Fibroblast of skin of right biceps (primary cell): ENCODE results near the gene CCDC160.
"Not testable (repeated sequence)": the region's sequence is repeated elsewhere in the genome, so short reads cannot be mapped to it uniquely, and the experiment has no call there.

Source experiments
- DNase-seq: peaks from one replicate; pipeline ENCODE4 v3.0.0-alpha.2; 2013

The CCDC160 gene

DNA sequence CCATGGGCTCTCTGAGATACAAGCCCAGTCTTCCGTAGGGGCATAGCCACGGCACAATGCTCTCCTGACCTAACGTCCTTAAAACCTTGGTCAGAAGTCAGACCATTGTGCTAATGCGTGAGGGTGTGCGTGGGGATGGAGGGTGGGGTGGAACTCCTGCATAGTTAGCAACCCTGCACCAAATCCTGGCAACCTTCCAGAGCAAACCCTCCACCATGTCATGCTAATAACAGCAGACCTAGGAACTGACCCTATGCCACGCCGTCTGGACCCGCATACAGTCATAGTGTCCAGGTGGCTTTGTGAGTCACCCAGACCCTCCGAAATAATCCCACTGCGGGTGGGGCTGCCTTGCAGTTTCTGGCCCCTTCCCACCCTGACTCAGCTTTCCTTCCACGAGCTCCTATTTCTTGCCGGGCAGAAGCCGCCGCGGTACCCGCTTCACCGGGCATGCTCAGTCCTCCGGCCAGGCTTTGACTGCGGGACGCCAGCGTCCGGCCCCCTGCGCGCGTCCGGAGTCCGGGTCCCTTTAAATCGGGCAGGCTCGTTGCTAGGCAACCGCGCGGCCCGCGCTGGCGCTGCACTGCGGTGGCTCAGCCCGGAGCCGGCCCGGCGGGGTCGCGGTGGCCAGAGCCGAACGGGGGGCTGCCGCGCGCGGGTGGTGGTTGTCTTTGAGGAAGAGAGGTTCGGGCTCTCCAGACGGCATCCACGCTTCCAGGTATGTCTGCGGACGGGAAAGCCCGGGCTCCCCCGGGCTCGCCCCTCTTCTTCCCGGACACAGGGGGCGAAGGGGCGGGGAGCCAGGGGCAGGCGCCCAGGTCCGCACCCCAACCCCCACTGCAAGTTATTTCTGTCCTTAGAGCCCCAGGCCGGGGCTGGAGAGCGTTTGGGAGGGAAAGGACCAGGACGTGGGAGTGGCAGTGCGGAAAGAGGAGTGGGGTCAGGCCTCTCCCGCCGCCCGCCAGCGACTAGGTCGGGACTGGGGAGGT, at the start of gene CCDC160:
TSS of gene CCDC160 (plus strand) at position 557 of the 989 bp plus-strand sequence. CDS start 7,619 bp downstream, outside the sequence.
- peak; percentile 4 for DNase-seq

DNA sequence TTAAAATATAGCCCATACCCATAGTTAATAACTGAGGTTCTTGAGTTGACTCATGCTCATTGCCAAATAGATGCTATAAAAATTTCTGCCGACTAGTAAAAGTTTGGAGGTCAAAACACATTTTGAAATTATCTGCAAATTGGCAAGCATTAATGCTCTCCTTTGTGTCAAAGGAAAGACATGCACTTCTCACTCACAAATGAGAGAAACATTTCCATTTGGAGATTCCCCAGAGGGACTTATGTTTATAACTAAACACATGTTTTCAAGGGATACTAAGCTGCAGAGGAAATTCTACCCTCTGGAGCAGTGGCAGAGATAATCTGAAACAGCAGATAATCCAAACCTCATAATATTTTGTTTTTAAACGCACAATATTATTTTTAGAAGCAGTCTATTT, 45.7 kb upstream of the CCDC160 start:
- no peak for DNase-seq

DNA sequence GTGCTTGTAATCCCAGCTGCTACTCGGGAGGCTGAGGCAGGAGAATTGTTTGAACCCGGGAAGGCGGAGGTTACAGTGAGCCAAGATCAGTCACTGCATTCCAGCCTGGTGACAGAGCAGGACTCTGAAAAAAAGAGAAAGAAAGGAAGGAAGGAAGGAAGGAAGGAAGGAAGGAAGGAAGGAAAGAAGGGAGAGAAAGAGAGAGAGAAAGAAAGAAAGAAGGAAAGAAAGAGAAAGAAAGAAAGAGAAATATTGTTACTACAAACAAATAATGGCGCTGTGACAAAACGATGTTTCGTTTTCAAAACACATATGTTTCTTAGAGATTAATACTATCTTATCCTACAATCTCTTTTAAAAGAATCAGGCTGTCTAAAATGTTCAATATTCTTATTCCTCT, 42.1 kb upstream of the CCDC160 start:
- no peak for DNase-seq

DNA sequence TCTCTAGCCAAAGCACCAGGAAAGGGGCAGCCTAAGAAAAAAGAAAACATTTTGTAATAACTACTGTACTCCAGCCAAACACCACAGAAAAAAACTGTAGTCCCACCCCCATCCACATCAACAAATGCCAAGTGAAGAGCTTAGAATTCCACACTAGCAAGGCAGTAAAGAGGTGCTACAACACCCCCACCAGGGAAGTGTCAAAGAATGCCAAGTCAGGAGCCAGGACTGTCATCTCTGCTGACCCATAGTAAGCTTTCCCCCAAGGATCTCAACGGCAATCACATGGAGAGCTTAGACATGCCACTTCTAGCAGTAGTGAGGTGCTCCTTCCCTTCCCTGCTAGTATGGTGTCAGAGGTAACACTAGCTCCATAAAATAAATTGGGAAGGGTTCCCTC, 34.4 kb upstream of the CCDC160 start:
- DNase-seq: no peak

DNA sequence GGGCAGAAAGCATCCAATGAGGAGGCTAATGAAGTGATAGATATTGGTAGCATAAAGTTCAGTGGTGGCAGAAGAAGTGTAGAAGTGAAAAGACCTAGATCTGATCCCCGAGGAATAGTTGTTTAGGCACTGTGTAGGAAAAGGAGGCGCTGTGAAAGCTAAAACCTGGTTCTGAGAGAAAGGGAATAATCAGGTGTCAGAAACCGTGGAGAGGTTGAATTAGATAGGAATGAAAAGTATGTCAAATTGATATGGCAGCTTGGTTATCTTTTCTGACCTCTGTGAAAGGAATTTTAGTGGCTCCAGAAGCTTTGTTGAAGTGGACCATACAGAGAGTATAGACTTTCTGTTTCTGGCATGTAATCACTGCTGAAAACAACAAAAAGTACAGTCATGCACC, 30.8 kb upstream of the CCDC160 start:
- no peak for DNase-seq

DNA sequence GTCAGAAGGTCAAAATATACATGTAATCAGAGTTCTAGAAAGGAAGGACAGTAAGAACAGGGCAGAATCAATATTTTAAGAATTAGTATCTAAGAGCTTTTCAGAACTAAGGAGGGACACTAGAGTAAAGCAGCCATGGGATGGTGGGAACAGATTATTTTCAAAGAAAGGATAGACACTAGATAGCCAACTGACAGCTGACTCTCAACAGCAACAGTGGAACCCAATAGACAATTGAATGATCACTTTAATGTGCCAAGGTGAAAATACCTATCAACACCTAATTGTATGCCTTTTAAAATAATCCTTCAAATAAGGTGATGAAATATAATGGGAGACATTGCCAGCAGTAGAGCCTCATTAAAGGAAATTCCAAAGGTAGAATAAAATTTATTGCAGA, 26.5 kb upstream of the CCDC160 start:
- no peak for DNase-seq

DNA sequence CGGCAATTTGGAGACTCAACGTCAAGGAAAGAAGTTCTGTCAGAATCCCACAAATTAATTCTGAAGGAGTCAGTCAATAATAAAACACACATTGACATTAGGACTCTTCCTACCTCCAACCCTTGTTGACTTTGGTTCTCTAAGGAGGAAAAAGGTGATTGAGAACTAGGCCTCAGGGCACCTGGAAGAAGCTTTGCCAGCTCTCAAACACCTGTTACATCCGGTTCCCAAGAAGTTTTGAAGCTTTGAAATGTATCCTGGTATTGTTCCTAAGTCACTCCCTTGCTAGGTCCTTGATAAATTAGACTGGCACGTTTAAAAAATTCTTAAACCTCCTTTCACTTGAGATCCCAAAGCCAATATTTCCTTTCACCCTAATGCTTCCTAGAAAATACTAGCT, 1.7 kb upstream of the CCDC160 start:
- no peak for DNase-seq

DNA sequence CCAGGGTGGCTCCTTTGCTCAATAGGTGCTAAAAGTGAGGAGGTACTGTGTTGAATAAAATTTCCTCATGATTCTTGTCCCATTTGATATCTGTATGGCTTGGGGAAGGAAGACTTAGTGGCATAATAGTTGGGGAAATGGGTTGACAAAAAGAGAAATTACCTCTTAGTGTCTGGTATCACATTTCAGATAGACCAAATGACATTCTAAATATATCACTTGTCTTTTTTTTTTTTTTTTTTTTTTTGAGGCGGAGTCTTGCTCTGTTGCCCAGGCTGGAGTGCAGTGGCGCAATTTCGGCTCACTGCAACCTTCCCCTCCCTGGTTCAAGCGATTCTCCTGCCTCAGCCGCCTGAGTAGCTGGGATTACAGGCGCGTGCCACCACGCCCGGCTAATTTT, 1.2 kb downstream of the CCDC160 start:
- DNase-seq: not testable (repeated sequence)

DNA sequence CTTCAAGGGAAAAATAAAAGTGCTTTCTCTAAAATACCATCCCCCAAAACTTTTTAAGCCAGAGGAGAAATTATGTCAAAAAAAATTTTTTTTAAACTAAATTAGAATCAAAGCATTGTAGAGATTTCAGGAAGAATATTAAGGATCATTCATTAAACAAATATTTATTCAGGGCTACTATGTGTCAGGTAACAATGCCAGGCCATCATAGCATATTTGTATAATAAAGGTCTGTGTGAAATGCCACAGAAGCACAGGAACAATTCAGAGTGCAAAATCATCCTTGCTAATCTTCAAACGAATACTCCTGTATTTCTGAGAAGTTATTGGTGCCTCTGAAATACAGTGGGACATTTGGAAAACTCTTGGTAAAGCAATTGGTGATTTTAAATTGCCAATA, 2.0 kb downstream of the CCDC160 start:
- DNase-seq: no peak

DNA sequence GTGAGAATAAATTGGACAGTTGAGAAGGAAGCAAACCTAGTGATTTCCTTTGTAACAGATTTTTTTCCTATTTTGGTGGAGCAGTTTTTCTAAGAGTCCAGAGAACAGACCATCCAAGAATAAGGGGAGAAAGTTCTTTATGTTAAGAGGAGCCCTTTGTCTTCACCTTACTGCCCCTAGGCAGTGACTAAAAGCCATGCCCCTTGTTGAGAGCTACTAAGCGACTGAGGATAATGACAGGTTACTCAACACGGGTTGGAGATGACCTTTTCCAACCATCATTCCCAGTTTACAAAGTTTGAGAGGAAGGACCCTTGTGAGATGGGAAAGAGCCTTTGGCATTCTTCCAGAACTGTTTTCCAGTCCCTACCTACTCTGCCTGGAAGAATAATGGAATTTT, 3.2 kb downstream of the CCDC160 start:
- DNase-seq: no peak

DNA sequence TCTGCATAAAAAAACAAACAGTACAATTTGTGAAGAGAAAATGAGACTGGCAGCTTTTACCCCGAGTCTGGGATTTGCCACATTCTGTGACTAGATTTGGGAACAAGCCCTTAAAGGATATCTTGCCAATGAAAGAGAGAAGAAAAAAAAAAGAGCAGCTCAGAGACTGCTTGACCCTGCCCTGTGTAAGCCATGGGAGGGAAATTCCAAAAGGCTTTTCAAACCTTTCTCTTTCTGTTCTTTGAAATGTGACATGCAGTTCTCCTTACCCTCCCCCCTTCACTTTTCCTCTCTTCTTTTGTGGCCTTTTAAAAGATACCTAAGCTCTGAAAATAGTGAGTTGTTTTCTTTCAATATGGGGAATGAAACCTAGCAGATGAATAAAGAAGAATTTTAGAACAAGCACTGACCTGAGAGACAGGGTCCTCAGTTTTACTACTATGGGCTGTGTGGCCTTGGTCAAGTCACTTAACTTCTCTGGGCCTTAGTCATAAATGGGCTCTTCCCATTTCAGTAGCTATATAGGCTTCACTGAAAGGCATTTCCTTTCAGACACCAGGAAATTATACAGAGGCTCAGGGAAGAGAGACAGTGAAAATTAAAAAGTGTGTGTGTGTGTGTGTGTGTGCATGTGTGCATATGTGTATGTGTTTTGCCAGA, 5.1 kb downstream of the CCDC160 start:
- no peak for DNase-seq

DNA sequence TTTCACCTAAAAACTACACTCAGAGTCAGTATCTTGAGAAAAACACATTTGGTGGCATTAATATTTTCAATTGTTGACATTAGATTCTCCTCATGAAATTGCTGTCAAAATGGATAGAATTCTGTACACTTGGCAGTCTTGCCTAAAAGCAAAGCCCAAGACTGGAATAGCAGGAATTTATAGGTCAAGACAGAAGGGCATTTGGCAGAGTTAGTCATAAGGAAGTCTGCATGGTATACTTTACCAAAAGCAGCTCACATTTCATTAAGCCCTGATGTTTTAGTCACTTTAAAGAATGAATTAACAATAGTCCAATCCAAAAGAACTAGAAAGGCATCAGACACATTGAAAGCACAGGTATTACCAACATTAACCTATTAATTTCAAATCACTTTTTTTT, 7.1 kb downstream of the CCDC160 start:
- peak; percentile 0 for DNase-seq

DNA sequence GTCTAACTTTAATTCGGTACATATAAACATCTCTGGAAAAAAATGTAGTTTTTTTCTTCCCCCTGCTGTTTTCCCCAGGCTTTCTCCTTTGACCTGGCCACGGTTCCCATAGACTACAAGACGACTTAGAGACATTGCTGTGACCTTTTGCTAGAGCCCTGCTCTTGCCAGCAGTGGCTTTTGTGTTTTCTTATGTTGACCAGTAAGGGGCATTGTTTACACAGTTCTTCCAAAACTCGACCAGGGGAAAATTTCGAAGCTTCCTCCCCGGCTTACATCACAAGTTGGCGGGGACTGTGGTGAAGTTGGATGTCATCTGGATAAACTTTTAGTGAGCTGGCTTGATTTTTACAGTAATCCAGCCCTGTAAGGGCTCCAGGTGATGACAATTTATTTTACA, 9.3 kb downstream of the CCDC160 start:
- no peak for DNase-seq

DNA sequence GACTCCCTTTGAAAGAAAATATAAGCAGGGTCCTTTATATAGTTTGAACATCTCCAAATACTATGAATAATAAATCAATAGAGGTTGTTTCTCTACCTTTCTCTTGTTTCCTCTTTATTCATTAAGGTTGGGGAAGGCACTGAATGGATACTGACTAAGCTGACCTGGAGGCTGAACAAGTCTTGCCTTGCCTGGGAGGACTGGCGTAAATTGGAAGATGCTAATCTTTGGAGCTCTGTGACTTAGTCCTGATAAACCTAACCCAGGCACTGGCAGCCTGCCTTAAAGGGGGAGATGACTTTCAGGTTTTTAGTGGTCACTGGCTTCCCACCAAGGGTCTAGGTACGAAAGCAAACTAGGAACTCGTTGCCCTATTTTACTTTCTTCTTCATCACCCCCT, 10.5 kb downstream of the CCDC160 start:
- DNase-seq: no peak

DNA sequence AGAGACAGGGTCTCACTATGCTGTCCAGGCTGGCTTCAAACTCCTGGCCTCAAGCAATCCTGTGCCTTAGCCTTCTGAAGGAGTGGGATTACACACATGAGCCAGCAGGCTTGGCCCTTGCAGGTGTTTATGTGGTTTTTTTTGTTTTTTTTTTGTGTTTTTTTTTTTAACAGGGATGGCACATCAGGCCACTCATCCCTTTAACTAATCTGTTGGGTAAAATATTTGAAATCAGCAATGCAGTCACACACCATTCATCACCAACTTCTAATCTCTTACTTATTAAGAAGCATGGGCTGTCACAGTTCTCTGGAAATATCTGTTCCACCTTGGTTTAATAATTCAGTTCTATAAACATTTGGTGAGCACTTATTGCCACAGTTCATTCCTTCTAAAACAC, 12.3 kb downstream of the CCDC160 start:
- no peak for DNase-seq

DNA sequence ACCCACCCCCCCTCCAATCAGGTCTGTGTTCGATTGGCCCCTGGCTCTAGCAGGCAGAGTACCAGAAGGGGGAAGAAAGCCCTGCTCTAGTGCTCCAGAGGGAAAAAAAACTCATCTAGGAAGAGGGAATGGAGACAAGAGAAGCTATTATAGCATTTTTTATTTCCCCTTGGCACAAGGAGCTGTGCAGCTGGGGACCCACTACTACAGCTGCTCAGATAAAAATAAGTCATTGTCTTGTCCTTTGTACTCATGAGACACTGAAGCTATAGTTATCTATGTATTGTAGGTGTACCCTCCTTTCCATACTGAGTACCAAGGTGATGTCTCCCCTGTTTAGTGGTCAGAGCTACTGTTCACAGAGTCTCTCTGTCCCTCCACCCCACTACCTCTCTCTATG, 14.3 kb downstream of the CCDC160 start:
- no peak for DNase-seq

DNA sequence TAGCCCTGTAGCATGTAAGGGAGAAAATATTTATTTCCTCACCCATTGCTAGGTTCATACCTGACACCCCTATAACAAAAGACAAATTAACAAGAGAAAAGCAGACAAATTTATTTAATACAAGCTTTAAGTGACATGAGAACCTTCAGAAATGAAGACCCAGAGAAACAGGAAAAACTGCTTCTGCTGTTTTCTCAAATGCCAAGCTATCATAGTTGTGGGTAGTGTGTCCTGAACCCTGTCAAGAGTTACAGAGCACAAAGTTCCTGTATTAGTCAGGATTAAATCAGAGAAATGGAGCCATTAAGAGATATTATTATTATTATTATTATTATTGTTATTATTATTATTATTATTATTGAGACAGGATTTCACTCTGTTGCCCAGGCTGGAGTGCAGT, 17.5 kb downstream of the CCDC160 start:
- no peak for DNase-seq

DNA sequence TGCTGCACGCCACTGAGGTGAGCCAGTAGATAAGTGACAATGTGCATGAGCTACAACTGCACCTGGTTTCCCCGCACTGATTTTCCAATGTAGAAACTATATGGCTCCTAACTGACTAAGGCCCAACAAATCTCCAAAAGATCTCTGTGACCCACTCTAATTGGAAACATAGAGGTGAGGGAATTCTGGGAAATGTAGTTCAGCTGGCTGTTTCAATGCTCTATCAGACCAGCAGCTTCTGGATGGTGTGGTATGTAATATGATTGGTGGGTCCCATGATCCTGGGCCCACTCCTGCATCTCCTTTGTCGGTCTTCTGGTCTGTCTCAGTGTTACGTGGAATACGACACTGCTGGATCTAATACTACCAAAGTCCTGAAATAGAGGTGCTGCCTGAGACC, 18.6 kb downstream of the CCDC160 start:
- DNase-seq: no peak

DNA sequence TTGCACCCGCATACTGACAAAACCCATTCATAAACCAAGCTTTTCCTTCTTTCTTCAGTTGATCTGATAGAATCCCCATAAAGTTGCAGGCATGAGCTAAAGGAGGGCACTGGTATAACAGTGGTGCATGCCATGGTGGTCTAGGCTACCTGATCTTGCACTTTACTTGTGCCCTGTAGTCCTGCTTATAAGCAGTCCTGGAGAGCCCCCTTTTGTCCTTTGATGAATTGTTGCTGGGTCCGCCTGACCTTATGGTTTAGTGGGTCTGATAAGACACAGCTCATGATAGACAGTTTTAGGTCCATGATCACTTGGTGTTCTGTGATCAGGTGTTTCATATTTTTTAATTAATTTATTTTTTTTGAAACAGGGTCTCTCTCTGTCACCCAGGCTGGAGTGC, 19.7 kb downstream of the CCDC160 start:
- DNase-seq: no peak

DNA sequence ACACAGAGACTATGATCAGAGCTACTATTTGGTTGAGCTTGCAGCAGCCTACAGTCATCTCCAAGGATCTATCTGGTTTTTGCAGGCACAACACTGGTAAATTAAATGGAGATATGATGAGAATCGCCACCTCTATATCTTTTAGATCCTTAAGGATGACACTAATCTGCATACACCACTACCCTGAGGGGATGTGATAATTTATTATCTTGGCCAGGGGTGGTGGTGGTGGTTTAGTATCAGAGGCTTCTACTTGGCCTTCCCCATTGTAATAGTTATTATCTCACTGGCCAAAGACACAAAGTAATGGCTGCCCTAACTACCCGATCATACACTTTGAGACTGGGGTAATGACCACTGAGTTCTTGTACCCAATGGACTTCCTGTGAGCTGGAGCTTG, 21.2 kb downstream of the CCDC160 start:
- DNase-seq: no peak

DNA sequence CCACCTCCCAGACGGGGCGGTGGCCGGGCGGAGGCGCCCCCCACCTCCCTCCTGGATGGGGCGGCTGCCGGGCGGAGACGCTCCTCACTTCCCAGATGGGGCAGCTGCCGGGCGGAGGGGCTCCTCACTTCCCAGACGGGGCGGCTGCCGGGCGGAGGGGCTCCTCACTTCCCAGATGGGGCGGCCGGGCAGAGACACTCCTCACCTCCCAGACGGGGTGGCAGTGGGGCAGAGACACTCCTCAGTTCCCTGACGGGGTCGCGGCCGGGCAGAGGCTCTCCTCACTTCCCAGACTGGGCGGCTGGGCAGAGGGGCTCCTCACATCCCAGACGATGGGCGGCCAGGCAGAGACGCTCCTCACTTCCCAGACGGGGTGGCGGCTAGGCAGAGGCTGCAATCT, 49.0 kb downstream of the CCDC160 start:
- not testable (repeated sequence) for DNase-seq

DNA sequence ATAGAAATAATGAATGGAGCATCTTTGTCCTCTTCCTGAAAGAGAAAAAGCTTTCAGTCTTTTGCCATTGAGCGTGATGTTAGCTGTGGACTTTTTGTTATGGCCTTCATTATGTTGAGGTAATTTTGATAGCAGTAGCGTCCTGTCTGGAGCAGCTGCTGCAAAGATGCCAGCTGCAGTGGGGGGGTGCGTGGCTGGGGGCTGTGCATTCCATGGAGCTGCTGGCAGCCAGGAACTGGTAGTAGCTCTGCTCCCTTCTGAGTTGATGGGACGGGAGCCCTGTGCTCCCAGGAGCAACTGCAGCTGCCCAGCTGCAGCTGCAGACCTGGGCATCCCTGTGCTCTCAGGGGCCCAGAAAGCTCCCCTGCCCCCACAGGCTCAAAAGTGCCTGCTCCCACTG, 50.4 kb downstream of the CCDC160 start:
- DNase-seq: no peak

DNA sequence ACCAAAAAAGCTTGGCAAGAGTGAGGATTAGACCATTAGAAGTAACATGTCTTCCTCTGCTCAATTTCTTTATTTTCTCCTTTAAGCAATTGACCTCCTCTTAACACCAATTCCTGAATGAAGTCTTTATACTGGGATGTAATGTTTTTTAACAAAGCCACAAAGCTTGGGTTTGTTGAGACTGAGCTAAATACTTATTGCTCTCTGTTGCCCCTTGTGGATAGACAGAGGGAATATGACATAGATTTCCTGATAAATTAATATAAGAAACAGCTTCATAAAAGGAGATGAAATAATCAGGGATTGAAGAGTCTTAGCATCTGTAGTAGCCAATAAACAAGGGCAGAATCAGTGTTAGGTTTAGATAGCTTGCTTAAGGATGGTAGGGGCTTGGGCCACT, 57.6 kb downstream of the CCDC160 start:
- no peak for DNase-seq
